HG03439 (cell line): ENCODE results near the gene GAL3ST2.
A peak's percentile ranks its signal among the peaks of the same experiment; 100 is the strongest.
"Not testable (repeated sequence)": the region's sequence is repeated elsewhere in the genome, so short reads cannot be mapped to it uniquely, and the experiment has no call there.

Experiments used
- ATAC-seq: cut with Tn5 transposase; IDR thresholded peaks from one replicate; pipeline ENCODE4 v1.9.1; 2021; ENCODE audit warnings: mild to moderate bottlenecking, moderate library complexity; ENCODE audit not compliant: unreplicated experiment

Gene GAL3ST2

GRCh38 chr2:241776336-241777169 lies at the start of gene GAL3ST2:
GAL3ST2 (plus strand) TSS chr2:241776822; CDS start chr2:241776956, 134 bp downstream.
- no peak for ATAC-seq

GRCh38 chr2:241728000-241728399 lies 48.6 kb upstream of the GAL3ST2 start:
- ATAC-seq = no peak

- ATAC-seq = no peak
Observed at GRCh38 chr2:241728627-241729026, 48.0 kb upstream of the GAL3ST2 start.

GRCh38 chr2:241729868-241730267 lies 46.8 kb upstream of the GAL3ST2 start:
- ATAC-seq = no peak

GRCh38 chr2:241730671-241731293 lies 45.8 kb upstream of the GAL3ST2 start:
- ATAC-seq = no peak

GRCh38 chr2:241732513-241733186 lies 44.0 kb upstream of the GAL3ST2 start:
- not testable (repeated sequence) for ATAC-seq

- no peak for ATAC-seq
Observed at GRCh38 chr2:241733391-241734207, 43.0 kb upstream of the GAL3ST2 start.

- peak; percentile 33 for ATAC-seq
Observed at GRCh38 chr2:241734208-241734466, 42.5 kb upstream of the GAL3ST2 start.

- ATAC-seq = peak; percentile 75
Observed at GRCh38 chr2:241734467-241735208, 42.0 kb upstream of the GAL3ST2 start, which contains the start of gene D2HGDH. D2HGDH (plus strand) TSS chr2:241734630; CDS start chr2:241735225, 595 bp downstream.

- no peak for ATAC-seq
Observed at GRCh38 chr2:241736111-241736510, 40.5 kb upstream of the GAL3ST2 start.

- no peak for ATAC-seq
Observed at GRCh38 chr2:241738040-241738686, 38.5 kb upstream of the GAL3ST2 start.

- ATAC-seq = no peak
Observed at GRCh38 chr2:241739177-241739576, 37.4 kb upstream of the GAL3ST2 start.

- ATAC-seq = no peak
Observed at GRCh38 chr2:241739651-241740050, 37.0 kb upstream of the GAL3ST2 start.

GRCh38 chr2:241741016-241741415 lies 35.6 kb upstream of the GAL3ST2 start:
- no peak for ATAC-seq

GRCh38 chr2:241742320-241742939 lies 34.2 kb upstream of the GAL3ST2 start:
- ATAC-seq = no peak

- not testable (repeated sequence) for ATAC-seq
Observed at GRCh38 chr2:241743008-241743407, 33.6 kb upstream of the GAL3ST2 start.

- ATAC-seq = no peak
Observed at GRCh38 chr2:241743620-241744019, 33.0 kb upstream of the GAL3ST2 start.

- ATAC-seq = no peak
Observed at GRCh38 chr2:241744028-241744754, 32.4 kb upstream of the GAL3ST2 start.

- no peak for ATAC-seq
Observed at GRCh38 chr2:241745276-241745675, 31.3 kb upstream of the GAL3ST2 start.
